ENCODE results near the gene ZNF107.

DNA sequence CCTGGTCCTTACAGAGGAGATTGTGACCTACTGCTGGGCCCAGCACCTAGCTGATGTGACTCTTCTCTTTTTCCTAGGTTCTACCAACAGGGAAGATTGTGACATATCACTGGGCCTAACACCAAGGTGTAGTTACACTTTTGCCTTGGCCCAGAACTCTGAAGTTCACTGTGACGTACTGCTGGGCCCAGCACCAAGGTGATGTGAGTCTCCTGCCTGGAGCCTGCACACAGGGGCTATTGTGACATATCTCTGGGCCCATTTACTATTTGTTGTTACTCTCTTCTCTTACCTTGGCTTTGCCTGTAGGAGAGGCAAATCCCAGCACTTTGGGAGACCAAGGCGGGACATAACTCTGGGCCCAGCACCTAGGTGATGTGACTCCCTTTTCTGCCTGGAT is 23.1 kb upstream of the ZNF107 start:
- TF ChIP-seq, protein P1, sequence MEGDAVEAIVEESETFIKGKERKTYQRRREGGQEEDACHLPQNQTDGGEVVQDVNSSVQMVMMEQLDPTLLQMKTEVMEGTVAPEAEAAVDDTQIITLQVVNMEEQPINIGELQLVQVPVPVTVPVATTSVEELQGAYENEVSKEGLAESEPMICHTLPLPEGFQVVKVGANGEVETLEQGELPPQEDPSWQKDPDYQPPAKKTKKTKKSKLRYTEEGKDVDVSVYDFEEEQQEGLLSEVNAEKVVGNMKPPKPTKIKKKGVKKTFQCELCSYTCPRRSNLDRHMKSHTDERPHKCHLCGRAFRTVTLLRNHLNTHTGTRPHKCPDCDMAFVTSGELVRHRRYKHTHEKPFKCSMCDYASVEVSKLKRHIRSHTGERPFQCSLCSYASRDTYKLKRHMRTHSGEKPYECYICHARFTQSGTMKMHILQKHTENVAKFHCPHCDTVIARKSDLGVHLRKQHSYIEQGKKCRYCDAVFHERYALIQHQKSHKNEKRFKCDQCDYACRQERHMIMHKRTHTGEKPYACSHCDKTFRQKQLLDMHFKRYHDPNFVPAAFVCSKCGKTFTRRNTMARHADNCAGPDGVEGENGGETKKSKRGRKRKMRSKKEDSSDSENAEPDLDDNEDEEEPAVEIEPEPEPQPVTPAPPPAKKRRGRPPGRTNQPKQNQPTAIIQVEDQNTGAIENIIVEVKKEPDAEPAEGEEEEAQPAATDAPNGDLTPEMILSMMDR (IDR thresholded peaks at IDR 0.05; ENCODE audit: low read length), result no peak
- TF ChIP-seq EZH2 (IDR thresholded peaks at IDR 0.05; ENCODE audit: borderline replicate concordance, low read length), result no peak
